GM18870 (cell line): ENCODE measurements around the gene POLD3.
"Not testable (repeated sequence)": the region's sequence is repeated elsewhere in the genome, so short reads cannot be mapped to it uniquely, and the experiment has no call there.

Experiments used
- ATAC-seq: cut with Tn5 transposase; IDR thresholded peaks from one replicate; pipeline ENCODE4 v1.9.1; 2021; ENCODE audit warnings: moderate library complexity; ENCODE audit not compliant: unreplicated experiment

POLD3 gene

GRCh38 chr11:74579577-74580270, 12.7 kb upstream of the POLD3 start:
- no peak for ATAC-seq

DNA sequence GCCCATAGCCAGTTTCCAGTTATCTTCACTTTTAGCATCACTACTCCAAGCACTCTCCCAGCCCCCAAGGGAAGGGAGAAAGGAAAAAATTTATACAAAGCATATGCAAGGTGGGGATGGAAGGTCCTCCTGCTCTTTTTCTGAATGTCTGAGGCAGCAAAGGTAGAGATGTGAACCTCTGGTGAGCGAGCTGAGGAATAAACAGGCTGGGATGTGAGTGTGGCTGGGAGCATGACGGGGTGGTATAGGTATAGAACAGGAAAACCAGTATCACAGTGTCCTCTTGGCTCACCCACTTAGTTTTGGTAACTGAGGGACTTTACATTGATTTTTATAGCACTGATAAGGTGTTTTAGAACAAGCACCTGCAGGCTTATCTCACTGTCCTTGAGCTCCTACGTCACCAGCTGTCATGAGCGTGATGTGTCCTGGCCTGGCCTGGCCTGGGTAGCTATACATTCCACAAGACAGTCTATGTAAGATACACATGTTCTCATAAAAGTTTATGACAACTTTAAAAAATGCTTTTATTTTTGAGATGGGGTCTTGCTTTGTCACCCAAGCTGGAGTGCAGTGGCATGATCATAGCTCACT, 10.3 kb upstream of the POLD3 start:
- no peak for ATAC-seq

DNA sequence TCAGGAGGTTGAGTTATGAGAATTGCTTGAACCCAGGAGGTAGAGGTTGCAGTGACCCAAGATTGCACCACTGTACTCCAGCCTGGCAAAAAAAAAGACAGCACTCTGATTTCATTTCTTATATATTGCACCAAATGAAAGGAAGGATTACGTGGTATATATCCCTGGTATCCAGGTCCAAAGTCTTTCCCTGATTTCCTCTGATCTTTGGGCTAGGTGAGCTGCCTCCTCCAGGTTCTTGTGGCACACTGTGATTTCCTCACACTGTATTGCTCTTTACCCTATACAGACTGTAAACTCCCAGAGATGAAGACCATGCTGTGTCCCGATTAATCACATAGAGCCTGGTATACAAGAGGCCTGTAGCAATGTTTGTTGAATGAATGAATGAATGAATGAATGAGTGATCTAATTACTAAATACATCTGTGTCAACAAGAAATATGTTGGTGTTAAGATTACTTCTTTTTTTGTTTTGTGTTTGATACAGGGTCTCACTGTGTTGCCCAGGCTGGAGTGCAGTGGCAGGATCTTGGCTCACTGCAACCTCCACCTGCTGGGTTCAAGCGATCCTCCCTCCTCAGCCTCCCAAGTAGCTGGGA, 9.3 kb upstream of the POLD3 start:
- ATAC-seq, result no peak

GRCh38 chr11:74590492-74590891, 1.9 kb upstream of the POLD3 start:
- not testable (repeated sequence) for ATAC-seq

DNA sequence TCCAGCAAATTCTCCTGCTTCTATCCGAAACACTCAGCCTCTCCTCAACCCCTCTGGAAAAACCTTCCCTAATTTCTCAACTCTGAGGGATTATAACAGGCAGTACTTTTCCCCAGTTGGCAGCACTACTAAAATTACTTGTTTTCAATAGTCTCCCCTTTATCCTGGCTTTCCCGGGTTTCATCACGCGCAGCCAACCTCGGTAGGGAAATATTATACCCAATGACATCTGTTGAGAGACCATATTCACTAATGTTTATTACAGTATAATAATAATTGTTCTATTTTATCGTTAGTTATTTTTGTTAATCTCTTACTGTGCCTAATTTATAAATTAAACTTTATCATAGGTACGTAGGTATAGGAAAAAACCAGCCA, 330 bp upstream of the POLD3 start:
- ATAC-seq, result no peak

- no peak for ATAC-seq
These were observed 1.1 kb downstream of the POLD3 start for GRCh38 chr11:74593463-74593862.

DNA sequence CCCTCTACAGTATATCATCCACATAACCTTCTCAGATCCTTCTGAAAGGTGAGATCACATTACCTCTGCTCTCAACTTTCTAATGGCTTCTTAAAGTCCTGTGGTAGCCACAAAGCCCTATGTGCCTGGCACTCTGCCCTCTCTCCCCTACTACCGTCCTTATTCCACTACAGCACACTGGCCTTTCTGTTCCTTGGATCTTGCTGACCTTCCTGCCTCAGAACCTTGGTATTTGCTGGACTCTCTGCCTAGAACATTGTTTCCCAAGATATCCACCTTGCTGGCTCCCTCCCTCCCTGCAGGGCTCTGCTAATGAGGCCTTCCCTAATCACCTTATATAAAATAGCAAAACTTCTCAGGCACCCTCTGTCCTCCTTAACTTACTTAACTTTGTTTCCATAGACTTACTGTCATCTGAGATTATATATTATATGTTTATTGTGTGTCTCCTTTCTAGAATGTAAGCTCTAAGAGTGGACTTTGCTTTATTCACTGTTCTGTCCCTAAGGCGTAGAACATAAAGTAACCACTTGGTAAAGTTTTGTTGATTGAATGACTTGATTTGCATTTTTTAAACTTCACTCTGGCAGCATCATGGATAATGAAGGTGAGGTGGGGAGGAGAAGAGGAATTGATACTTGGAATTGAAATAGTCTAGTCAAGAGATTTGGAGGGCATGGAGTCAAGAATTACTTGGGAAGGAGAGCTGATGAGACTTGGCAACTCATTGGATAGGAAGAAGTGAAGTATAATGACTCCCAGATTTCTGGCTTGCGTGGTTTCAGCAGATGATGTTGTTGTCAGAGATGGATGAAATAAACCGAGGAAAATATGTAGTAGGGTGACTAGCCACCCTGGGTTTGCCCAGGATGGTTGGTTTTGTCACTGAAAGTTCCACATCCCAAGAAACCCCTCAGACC, 10.5 kb downstream of the POLD3 start:
- ATAC-seq, result no peak

DNA sequence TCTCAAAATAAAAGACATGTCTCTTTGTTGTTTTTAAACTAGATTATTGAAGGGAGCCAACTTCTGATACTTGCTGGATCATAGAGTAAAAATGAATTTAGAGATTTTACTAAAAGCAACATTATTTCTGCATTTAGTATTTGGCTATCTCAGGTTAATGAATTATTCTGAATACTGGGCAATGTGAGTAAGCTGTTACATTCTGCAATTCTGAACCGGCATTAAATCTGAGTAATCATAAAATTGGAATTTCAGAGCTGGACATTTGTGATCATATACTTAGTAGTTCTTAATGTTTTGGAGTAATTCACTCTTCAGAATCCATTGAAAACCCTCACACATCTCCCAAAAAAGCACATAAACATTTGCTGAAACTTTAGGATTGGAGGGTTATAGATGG, 11.5 kb downstream of the POLD3 start:
- no peak for ATAC-seq

- no peak for ATAC-seq
These were observed 11.9 kb downstream of the POLD3 start for GRCh38 chr11:74604311-74604710.

GRCh38 chr11:74605403-74605802, 13.0 kb downstream of the POLD3 start:
- ATAC-seq, result no peak

- ATAC-seq, result no peak
These were observed 16.0 kb downstream of the POLD3 start for GRCh38 chr11:74608431-74608830.

DNA sequence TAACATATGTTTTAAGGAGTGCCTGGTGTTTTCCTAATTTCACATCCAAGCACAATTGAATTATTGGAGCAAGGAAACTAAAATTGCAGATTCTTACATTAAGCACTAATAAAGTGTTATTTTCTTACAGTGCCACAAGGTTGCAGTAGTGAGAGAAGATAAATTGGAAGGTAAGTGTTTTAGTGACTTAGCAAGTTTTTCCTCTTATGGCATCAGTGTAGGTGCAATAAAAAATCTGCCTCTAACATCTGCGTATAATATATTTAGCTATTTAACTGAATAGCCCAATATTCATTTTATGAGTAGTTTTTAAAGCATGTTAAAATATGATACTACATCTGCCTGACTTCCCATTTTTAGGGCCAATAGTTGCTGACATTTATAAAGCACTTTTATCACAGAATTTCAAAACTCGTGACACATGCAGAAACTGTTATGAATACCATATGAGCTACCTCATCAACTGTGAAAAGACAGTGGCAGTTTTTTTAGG, 19.0 kb downstream of the POLD3 start:
- no peak for ATAC-seq

GRCh38 chr11:74612877-74613276, 20.5 kb downstream of the POLD3 start:
- ATAC-seq, result no peak

- no peak for ATAC-seq
These were observed 22.9 kb downstream of the POLD3 start for GRCh38 chr11:74615311-74615710.

GRCh38 chr11:74615988-74616387, 23.6 kb downstream of the POLD3 start:
- no peak for ATAC-seq

DNA sequence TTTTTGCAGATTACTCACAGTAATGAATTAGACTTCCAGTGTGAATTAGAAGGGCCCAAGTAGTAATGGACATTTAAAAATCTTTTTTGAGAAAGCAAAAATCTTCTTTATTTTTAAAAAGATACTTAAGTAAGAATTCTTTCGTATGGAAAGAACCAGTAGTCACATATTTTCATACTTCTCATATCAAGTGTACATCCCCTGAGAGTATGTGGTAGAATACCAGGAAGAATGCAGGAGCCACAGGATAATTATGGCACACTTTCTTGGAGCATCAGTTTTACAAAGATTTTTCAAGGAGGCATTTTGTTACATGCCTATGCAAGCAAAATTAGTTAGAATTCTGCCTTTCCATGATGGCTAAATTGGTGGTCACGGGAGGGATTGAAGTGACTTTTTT, 28.1 kb downstream of the POLD3 start:
- ATAC-seq, result no peak

DNA sequence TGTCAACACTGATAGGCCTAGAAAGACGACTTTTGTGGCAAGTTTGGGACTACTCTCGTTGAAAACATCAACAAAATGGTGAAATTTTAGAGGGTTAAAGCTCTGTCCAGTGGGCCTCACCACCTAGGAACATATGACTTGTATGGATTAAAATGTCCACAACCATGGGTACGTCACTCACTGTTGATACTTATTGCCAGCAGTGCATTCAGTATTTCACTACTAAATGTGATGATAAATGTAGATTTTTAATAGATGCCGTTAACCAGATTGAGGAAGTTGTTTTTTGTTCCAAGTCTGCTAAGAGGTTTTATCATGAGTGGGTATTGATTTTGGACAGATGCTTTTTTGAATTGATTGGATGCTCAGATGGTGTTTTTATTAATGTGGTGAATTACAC, 33.7 kb downstream of the POLD3 start:
- no peak for ATAC-seq

GRCh38 chr11:74626604-74627003, 34.2 kb downstream of the POLD3 start:
- ATAC-seq, result no peak

- ATAC-seq, result no peak
These were observed 35.0 kb downstream of the POLD3 start for GRCh38 chr11:74627381-74627780.

- no peak for ATAC-seq
These were observed 37.7 kb downstream of the POLD3 start for GRCh38 chr11:74630043-74630442.
